Panc1 (cell line): ENCODE results near the gene ABCB4.

Experiments used
- CTCF ChIP-seq: fragments of 450-650 bp; IDR thresholded peaks from 2 replicates; pipeline ENCODE4 v1.5.1; 2017; ENCODE audit warnings: mild to moderate bottlenecking
- POLR2AphosphoS5 ChIP-seq: IDR thresholded peaks from 2 replicates; pipeline ENCODE4 v1.6.1; 2012; ENCODE audit warnings: mild to moderate bottlenecking, low read depth, low read length, moderate library complexity

- TF ChIP-seq CTCF (no peak), POLR2AphosphoS5 (no peak)
These were observed 24.0 kb upstream of the ABCB4 start for GRCh38 chr7:87499494-87499893.
